Measurements from ENCODE around the gene TMEM190.

- TF ChIP-seq IRF5 (IDR thresholded peaks at IDR 0.05; ENCODE audit: borderline replicate concordance) (no peak), CTCF (IDR thresholded peaks at IDR 0.05 in 2 of 3, conservative IDR thresholded peaks at IDR 0.05 in 1 of 3; ENCODE audit: control insufficient read depth in 2 of 3, extremely low read depth in 1 of 3, insufficient read depth in 1 of 3, low read depth in 3 of 3, low read length in 3 of 3) (no peak), YY1 (IDR thresholded peaks at IDR 0.05; ENCODE audit: low read depth, low read length) (no peak), NR2F1 (conservative IDR thresholded peaks at IDR 0.05) (no peak), BACH1 (IDR thresholded peaks at IDR 0.05; ENCODE audit: borderline replicate concordance) (no peak), SRF (IDR thresholded peaks at IDR 0.05; ENCODE audit: low read depth in 2 of 2, low read length in 2 of 2) (no peak), ZBTB33 (IDR thresholded peaks at IDR 0.05) (no peak), EZH2 (IDR thresholded peaks at IDR 0.05; ENCODE audit: borderline replicate concordance, control insufficient read depth, low read depth, low read length) (no peak), RELA (IDR thresholded peaks at IDR 0.05; ENCODE audit: borderline replicate concordance, partially characterized antibody) (no peak), CEBPB (IDR thresholded peaks at IDR 0.05; ENCODE audit: borderline replicate concordance in 1 of 2, low read depth in 2 of 2, low read length in 2 of 2) (no peak), BCL11A (IDR thresholded peaks at IDR 0.05; ENCODE audit: low read depth, low read length) (no peak), BHLHE40 (IDR thresholded peaks at IDR 0.05; ENCODE audit: borderline replicate concordance in 1 of 2, low read depth in 2 of 2, low read length in 1 of 2) (no peak), ATF7 (IDR thresholded peaks at IDR 0.05; ENCODE audit: low read depth) (no peak)
These were observed 31.9 kb downstream of the TMEM190 start for GRCh38 chr19:55408533-55408872.

All from GM12878 (cell line).